OCI-LY3 (cell line): Measurements from ENCODE around the gene LDOC1.

Experiments used
- H2AFZ ChIP-seq: fragments of 200-600, 300-600 bp; shearing (Covaris generic); 2 replicates; pipeline ENCODE4 v1.6.0; 2014; ENCODE audit warnings: antibody characterized with exemption, low read depth, low read length
- H3K27ac ChIP-seq: fragments of 200-600, 300-600 bp; sonication (generic); 2 replicates; pipeline ENCODE4 v1.5.1; 2014; ENCODE audit warnings: mild to moderate bottlenecking, low read length, moderate library complexity, mixed read lengths
- H3K27me3 ChIP-seq: fragments of 200-600, 300-600 bp; sonication (generic); 2 replicates; pipeline ENCODE4 v1.6.1; 2014; ENCODE audit warnings: low read depth, low read length, mixed read lengths
- H3K36me3 ChIP-seq: fragments of 200-600, 300-600 bp; sonication (generic); replicated peaks from 2 replicates; pipeline ENCODE3; 2014; ENCODE audit warnings: low read depth, low read length, mixed read lengths
- H3K4me1 ChIP-seq: fragments of 300-600, 200-600 bp; sonication (generic); 2 replicates; pipeline ENCODE4 v1.6.1; 2014; ENCODE audit warnings: low read length, mixed read lengths
- H3K4me2 ChIP-seq: fragments of 200-600, 300-600 bp; sonication (generic); 2 replicates; pipeline ENCODE4 v1.6.1; 2014; ENCODE audit warnings: low read length, mixed read lengths
- H3K4me3 ChIP-seq: fragments of 300-600, 200-600 bp; sonication (generic); 2 replicates; pipeline ENCODE4 v1.5.1; 2014; ENCODE audit warnings: antibody characterized with exemption, mild to moderate bottlenecking, low read length, moderate library complexity
- H3K79me2 ChIP-seq: fragments of 300-600, 200-600 bp; shearing (Covaris generic); 2 replicates; pipeline ENCODE4 v1.6.1; 2014; ENCODE audit warnings: mild to moderate bottlenecking, low read length, mixed read lengths
- H3K9ac ChIP-seq: fragments of 300-600, 200-600 bp; shearing (Covaris generic); 2 replicates; pipeline ENCODE4 v1.6.0; 2014; ENCODE audit warnings: mild to moderate bottlenecking, low read length, moderate library complexity
- H3K9me3 ChIP-seq: fragments of 200-600, 300-600 bp; shearing (Covaris generic); 2 replicates; pipeline ENCODE4 v1.6.1; 2014; ENCODE audit warnings: low read length, mixed read lengths; ENCODE audit not compliant: insufficient read depth
- H4K20me1 ChIP-seq: fragments of 200-600, 300-600 bp; sonication (generic); 2 replicates; pipeline ENCODE4 v1.6.1; 2016; ENCODE audit warnings: low read length, mixed read lengths; ENCODE audit not compliant: insufficient read depth
- CTCF ChIP-seq: fragments of 200-600, 300-600 bp; sonication (generic); IDR thresholded peaks from 2 replicates; pipeline ENCODE4 v1.5.1; 2014; ENCODE audit warnings: antibody characterized with exemption, low read length, low read depth
- EZH2phosphoT487 ChIP-seq: fragments of 200-600 bp; shearing (Covaris generic); IDR thresholded peaks from 2 replicates; pipeline ENCODE4 v1.6.1; 2018; ENCODE audit warnings: antibody characterized with exemption, mixed run types, low read depth

The LDOC1 gene

DNA sequence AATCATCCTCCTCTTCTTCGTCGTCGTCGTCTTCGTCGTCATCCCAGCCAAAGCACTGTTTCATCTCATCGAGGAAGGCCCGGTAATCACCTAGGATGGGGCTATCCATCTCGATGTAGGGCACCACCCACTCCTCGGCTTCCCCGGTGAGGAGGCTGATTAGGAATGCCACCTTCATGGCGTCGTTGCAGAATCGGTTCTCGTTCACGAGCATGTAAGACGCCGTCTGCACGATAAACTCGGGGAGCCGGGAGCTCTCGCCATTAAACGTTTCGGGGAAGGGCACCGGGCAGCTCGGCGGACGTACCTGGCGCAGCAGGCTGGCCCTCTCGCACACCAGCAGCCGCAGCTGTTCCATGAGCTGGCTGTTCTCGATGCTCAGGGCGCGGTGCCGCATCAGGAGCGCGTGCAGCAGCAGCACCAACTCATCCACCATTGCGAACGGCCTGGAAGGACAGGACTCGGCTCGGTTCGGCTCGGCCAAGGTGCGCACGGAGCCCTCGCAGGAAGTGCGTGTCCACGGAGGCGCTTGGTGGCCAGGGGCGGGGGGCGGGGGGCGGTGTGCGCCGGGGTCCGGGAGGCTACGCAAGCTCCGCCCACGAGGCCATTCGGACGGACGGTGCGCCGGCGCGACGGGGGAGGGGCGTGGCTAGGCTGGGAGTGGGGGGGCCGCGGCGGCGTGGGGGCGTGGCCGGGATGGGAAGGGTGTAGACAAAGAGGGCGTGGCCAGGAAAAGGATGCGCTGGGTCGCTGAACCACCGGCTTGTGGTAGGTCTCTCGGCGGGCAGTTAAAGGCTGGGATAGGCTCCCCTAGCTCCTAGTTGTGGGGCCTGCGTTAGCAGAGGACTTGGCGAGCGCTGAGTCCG, at the start of gene LDOC1:
LDOC1 (minus strand) TSS at position 544 of the 866 bp plus-strand sequence; CDS start at position 436, 108 bp downstream.
- Histone ChIP-seq H3K27me3 (no peaks in the 10 kb centered on the region), H4K20me1 (no peaks in the 10 kb centered on the region), H3K79me2 (no peaks in the 10 kb centered on the region), H3K4me2 (no peak within 1 kb of the TSS), H3K4me1 (peaks cover 9% of the 10 kb centered on the region; the same call in 1 of the 2 replicates), H3K4me3 (no peak within 1 kb of the TSS), H3K9me3 (no peaks in the 10 kb centered on the region), H3K36me3 (no peaks in the 10 kb centered on the region), H2AFZ (no peak within 1 kb of the TSS), H3K9ac (no peak within 1 kb of the TSS), H3K27ac (no peak within 1 kb of the TSS)
- TF ChIP-seq CTCF, result no peak
- no peak for TF ChIP-seq EZH2phosphoT487

DNA sequence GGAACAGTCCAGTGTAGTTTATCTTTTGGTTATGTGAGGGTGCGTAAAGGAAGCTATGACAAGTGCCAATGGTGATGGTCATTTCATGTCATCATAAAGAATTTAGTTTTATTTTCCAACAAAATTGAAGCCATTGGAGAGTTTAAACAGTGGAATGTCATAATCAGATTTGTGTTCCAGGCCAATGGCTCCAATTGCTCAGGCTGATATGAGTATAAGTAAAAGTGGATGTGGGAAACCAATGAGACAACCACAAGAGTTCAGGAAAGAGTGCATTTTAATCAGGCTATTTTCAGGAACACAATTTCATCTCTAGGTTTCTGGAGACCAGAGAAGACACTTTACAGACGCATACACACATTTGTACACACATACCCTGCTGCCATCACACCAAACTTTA, 44.7 kb upstream of the LDOC1 start:
- H3K9ac ChIP-seq, result no peak overlapping the region
- H3K4me3 ChIP-seq, result no peak overlapping the region
- no peaks in the 10 kb centered on the region for H4K20me1 ChIP-seq
- no peaks in the 10 kb centered on the region for H3K27me3 ChIP-seq
- no peaks in the 10 kb centered on the region for H3K79me2 ChIP-seq
- no peaks in the 10 kb centered on the region for H3K9me3 ChIP-seq
- no peaks in the 10 kb centered on the region for H3K36me3 ChIP-seq
- H2AFZ ChIP-seq, result no peak overlapping the region
- H3K4me2 ChIP-seq, result no peak overlapping the region
- H3K4me1 ChIP-seq, result no peaks in the 10 kb centered on the region
- no peak for TF ChIP-seq CTCF
- H3K27ac ChIP-seq, result no peak overlapping the region

GRCh38 chrX:141220342-141221008, 43.5 kb upstream of the LDOC1 start:
- Histone ChIP-seq H2AFZ (no peak overlapping the region), H3K27me3 (no peaks in the 10 kb centered on the region), H3K36me3 (no peaks in the 10 kb centered on the region), H3K9ac (no peak overlapping the region), H3K79me2 (no peaks in the 10 kb centered on the region), H3K4me3 (no peak overlapping the region), H3K4me1 (no peaks in the 10 kb centered on the region), H3K27ac (no peak overlapping the region), H4K20me1 (no peaks in the 10 kb centered on the region), H3K9me3 (no peaks in the 10 kb centered on the region), H3K4me2 (no peak overlapping the region)
- TF ChIP-seq EZH2phosphoT487 (no peak), CTCF (no peak)

DNA sequence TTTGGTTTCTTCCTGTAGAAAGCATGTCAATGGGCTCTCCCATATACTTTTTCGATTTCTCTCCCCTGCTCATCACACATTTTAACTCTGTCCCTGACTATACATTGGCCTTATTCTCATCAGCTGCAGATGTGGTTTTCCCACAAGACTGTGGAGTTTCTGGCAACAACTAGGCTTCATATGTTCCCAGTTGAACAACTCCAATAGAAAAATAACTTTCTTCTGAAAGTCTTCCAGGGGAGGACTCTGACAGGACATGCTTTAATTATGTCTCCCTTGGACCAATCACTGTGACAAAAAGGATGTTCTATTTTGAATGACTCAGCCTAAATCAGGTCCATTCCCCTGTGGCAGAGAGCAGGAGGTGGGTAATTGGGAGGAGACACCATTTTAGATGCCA, 37.3 kb upstream of the LDOC1 start:
- Histone ChIP-seq H3K9ac (no peak overlapping the region), H3K4me1 (no peaks in the 10 kb centered on the region), H2AFZ (no peak overlapping the region), H3K4me3 (no peak overlapping the region), H3K4me2 (no peak overlapping the region), H3K27ac (no peak overlapping the region), H3K27me3 (no peaks in the 10 kb centered on the region), H4K20me1 (no peaks in the 10 kb centered on the region), H3K9me3 (no peaks in the 10 kb centered on the region), H3K36me3 (no peaks in the 10 kb centered on the region), H3K79me2 (no peaks in the 10 kb centered on the region)
- no peak for TF ChIP-seq EZH2phosphoT487
- TF ChIP-seq CTCF, result no peak
